ENCODE results near the gene DNAJC4. TPM values are rescaled to one million over a fixed set of nuclear protein-coding genes. Genes with fewer than 3 reads are reported as not detected.

Gene DNAJC4
- total RNA-seq, 1 donor from 2014 or later: 27.2 TPM

DNA sequence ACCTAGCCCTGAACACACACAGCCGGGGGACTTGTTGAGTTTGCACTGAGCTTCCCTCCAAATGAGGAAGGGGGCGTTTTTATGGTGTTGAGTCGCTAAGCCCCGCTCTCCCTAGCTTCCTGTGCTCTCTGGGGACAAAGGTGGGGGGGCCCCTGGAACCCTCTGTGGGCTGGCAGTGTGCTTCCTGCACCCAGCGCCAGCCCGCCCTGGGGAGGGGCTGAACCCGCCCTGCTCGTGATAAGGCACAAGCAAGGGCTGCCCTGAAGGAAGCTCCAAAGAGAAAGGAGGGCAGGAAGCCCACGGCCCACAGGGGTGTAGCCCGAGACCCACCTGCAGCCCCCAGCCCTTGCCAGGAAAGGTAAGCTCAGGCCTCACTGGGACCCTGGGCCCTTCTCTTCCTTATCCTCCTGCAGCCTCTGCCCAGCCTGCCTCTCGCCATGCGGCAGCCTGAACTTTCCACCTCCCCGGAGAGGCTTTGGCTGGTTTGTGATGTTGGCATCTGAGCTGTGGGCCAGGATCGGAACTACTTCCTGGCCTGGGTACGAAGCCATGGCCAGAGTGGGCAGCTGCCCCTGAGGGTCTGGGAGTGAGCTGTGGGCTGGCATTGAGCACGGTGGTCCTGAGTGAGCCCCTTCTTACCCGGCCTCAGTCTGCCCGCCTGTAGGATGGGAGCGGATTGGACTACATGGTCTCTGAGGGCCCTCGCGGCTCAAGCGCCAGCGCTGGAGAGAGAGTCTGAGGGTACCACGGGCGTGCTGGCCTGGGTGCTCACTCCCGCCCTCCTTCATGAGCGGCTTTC, 23.7 kb upstream of the DNAJC4 start, which contains the start of gene FERMT3:
Gene FERMT3 (plus strand): TSS at position 265 of the 799 bp plus-strand sequence. CDS start 644 bp downstream, outside the sequence.
- peak within 1 kb of the TSS; percentile 35 for H3K27ac Mint-ChIP-seq (ENCODE audit: unreplicated experiment)
- H3K4me1 Mint-ChIP-seq: peaks cover 9% of the 10 kb centered on the region
- H3K9me3 Mint-ChIP-seq: no peaks in the 10 kb centered on the region
- H3K4me3 Mint-ChIP-seq: no peak within 1 kb of the TSS
- no peak for DNase-seq (ENCODE audit: low read depth, low spot score)
- H3K27me3 Mint-ChIP-seq (ENCODE audit: low read depth): no peaks in the 10 kb centered on the region
- TF ChIP-seq, protein P1, sequence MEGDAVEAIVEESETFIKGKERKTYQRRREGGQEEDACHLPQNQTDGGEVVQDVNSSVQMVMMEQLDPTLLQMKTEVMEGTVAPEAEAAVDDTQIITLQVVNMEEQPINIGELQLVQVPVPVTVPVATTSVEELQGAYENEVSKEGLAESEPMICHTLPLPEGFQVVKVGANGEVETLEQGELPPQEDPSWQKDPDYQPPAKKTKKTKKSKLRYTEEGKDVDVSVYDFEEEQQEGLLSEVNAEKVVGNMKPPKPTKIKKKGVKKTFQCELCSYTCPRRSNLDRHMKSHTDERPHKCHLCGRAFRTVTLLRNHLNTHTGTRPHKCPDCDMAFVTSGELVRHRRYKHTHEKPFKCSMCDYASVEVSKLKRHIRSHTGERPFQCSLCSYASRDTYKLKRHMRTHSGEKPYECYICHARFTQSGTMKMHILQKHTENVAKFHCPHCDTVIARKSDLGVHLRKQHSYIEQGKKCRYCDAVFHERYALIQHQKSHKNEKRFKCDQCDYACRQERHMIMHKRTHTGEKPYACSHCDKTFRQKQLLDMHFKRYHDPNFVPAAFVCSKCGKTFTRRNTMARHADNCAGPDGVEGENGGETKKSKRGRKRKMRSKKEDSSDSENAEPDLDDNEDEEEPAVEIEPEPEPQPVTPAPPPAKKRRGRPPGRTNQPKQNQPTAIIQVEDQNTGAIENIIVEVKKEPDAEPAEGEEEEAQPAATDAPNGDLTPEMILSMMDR (conservative IDR thresholded peaks at IDR 0.05): no peak
- H3K36me3 Mint-ChIP-seq (ENCODE audit: low read depth): peaks cover 11% of the 10 kb centered on the region

DNA sequence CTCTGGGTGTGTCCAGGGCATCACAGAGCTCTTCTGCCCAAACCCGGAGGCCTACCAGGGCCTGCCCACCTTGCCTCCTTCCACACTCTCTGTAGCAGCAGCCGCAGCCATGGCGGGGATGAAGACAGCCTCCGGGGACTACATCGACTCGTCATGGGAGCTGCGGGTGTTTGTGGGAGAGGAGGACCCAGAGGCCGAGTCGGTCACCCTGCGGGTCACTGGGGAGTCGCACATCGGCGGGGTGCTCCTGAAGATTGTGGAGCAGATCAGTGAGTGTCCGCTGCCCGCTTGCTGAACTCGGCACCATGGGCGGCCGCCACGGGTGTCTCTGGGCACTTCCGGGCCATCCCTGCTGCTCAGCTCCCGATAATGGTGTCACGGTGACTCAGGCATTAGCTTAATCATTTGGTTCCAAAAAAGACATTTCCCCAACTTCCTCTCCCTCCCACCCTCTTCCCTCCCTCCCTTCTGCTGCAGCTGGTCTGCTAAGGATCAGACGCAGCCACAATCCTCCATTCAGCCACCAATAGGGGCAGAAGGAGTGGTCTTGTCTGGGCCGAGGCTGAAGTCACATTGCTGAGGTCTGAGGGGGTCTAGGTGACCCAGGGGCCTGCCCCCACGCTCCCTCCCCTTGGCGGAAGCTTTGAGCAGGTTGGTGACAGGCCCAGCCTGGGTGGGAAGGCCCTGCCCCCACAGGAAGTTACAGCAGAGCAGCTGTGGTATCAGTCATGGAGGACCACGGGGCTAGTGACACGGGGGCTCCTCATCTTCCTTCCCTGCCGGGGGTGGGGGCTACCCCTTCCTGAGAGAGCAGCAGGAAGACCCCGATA, 22.9 kb upstream of the DNAJC4 start:
- Mint-ChIP-seq H3K4me3 (no peak overlapping the region), H3K4me1 (peaks cover 9% of the 10 kb centered on the region), H3K27ac (ENCODE audit: unreplicated experiment) (peak overlapping the region; percentile 27), H3K36me3 (ENCODE audit: low read depth) (peaks cover 11% of the 10 kb centered on the region), H3K9me3 (no peaks in the 10 kb centered on the region), H3K27me3 (ENCODE audit: low read depth) (no peaks in the 10 kb centered on the region)
- TF ChIP-seq, protein P1 (conservative IDR thresholded peaks at IDR 0.05): no peak
- DNase-seq (ENCODE audit: low read depth, low spot score): no peak

GRCh38 chr11:64208086-64208795, 22.1 kb upstream of the DNAJC4 start:
- no peak for DNase-seq (ENCODE audit: low read depth, low spot score)
- Mint-ChIP-seq H3K4me3 (peak overlapping the region; percentile 66), H3K4me1 (peaks cover 9% of the 10 kb centered on the region), H3K9me3 (no peaks in the 10 kb centered on the region), H3K27ac (ENCODE audit: unreplicated experiment) (peak overlapping the region; percentile 50), H3K27me3 (ENCODE audit: low read depth) (no peaks in the 10 kb centered on the region), H3K36me3 (ENCODE audit: low read depth) (peaks cover 10% of the 10 kb centered on the region)
- TF ChIP-seq, protein P1 (conservative IDR thresholded peaks at IDR 0.05): no peak

DNA sequence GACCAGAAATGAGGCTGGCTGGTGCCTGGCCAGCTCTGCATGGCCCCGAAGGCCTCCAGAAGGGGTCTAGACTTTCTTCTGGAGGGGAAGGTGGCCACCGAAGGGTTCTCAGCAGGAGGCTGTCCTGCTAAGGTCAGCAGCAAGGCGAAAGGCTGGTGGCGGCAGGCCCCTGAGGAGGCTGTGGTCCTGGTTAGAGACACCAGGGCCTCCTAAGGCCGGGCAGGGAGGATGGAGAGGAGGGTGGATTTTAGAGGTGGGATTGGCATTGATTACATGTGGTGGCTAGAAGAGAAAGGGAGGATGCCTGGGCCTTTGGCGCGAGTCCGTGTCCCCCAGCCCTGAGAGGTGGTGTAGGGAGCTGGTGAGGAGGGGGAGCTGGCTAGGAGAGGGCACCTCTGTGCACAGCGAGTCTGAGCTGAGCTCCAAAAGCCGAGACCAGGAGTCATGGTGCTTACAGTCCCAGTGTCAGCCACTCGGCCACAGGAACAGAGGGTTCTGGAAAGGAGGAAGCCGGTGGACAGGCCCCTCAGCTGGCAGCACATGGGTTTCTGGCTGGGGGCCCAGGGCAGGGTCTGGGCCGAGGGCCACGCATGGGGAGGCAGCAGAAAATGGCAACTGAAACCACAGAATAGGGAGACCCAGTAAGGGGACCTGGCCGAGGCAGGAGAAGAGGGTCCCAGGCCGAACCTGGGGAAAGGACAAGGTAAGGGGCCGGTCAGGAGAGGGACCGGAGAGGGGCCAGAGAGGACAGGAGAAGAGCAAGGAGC, 21.4 kb upstream of the DNAJC4 start:
- DNase-seq (ENCODE audit: low read depth, low spot score): no peak
- Mint-ChIP-seq H3K36me3 (ENCODE audit: low read depth) (peaks cover 6% of the 10 kb centered on the region), H3K4me1 (peaks cover 9% of the 10 kb centered on the region), H3K27me3 (ENCODE audit: low read depth) (no peaks in the 10 kb centered on the region), H3K9me3 (no peaks in the 10 kb centered on the region), H3K27ac (ENCODE audit: unreplicated experiment) (no peak overlapping the region), H3K4me3 (peak overlapping the region; percentile 66)
- TF ChIP-seq, protein P1 (conservative IDR thresholded peaks at IDR 0.05): no peak

DNA sequence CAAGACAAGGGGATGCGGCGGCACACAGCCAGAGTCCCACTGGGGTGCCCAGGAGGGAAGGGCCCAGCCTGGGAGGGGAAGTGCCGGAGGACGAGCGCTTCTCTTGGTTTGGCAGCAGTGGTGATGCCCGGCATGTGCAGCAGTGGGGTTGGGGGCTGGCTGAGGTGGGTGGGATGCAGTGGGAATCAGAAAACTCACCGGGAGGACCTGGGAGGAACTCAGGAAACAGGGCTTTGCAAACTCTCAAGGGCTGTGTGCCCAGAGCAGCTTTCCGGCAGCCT, 20.8 kb upstream of the DNAJC4 start:
- Mint-ChIP-seq H3K27me3 (ENCODE audit: low read depth) (no peaks in the 10 kb centered on the region), H3K4me3 (no peak overlapping the region), H3K9me3 (no peaks in the 10 kb centered on the region), H3K4me1 (peaks cover 7% of the 10 kb centered on the region), H3K36me3 (ENCODE audit: low read depth) (peaks cover 3% of the 10 kb centered on the region), H3K27ac (ENCODE audit: unreplicated experiment) (no peak overlapping the region)
- TF ChIP-seq, protein P1 (conservative IDR thresholded peaks at IDR 0.05): no peak
- DNase-seq (ENCODE audit: low read depth, low spot score): no peak

All from neural crest cell (in vitro differentiated cells).